ENCODE data around the gene CHD9NB. TPM values are rescaled to one million over a fixed set of nuclear protein-coding genes. Genes with fewer than 3 reads are reported as not detected.
"Not testable (repeated sequence)": the region's sequence is repeated elsewhere in the genome, so short reads cannot be mapped to it uniquely, and the experiment has no call there.

CHD9NB gene
- total RNA-seq, 3 donors from 2014 or later = 1.3 to 16.4 (median 3.3) TPM

GRCh38 chr16:53048139-53048915 is 4.4 kb downstream of the CHD9NB start:
- H3K4me1 ChIP-seq = no peaks in the 10 kb centered on the region
- intact Hi-C loops (cut with DNase I; ENCODE audit: low total_unique reads) = no loop called here
- no peaks in the 10 kb centered on the region for H3K9me3 ChIP-seq
- H3K36me3 ChIP-seq = no peaks in the 10 kb centered on the region
- no peak overlapping the region for H3K4me3 ChIP-seq
- no peak for TF ChIP-seq POLR2A (IDR thresholded peaks at IDR 0.05)
- TF ChIP-seq CTCF (IDR thresholded peaks at IDR 0.05) = no peak
- TF ChIP-seq POLR2AphosphoS5 (IDR thresholded peaks at IDR 0.05) = no peak
- no peaks in the 10 kb centered on the region for H3K27me3 ChIP-seq
- DNase-seq (ENCODE audit: low spot score in 2 of 2) = no peak
- no peak overlapping the region for H3K27ac ChIP-seq

- H3K4me1 ChIP-seq; DNase-seq (ENCODE audit: low spot score in 2 of 2); H3K27me3 ChIP-seq; H3K4me3 ChIP-seq; intact Hi-C loops (cut with DNase I; ENCODE audit: low total_unique reads); H3K9me3 ChIP-seq; H3K36me3 ChIP-seq; H3K27ac ChIP-seq: not testable (repeated sequence)
Measured at GRCh38 chr16:53047515-53047914, 5.2 kb downstream of the CHD9NB start.

GRCh38 chr16:53045341-53046220 is 7.1 kb downstream of the CHD9NB start:
- H3K4me1 ChIP-seq = peaks cover 6 to 12% of the 10 kb centered on the region in 2 donors
- H3K36me3 ChIP-seq = no peaks in the 10 kb centered on the region
- peak overlapping the region; percentile 79 to 89 for H3K27ac ChIP-seq
- TF ChIP-seq CTCF (IDR thresholded peaks at IDR 0.05) (no peak), POLR2AphosphoS5 (IDR thresholded peaks at IDR 0.05) (no peak), POLR2A (IDR thresholded peaks at IDR 0.05) (no peak)
- H3K27me3 ChIP-seq = no peaks in the 10 kb centered on the region
- H3K9me3 ChIP-seq = no peaks in the 10 kb centered on the region
- H3K4me3 ChIP-seq = no peak overlapping the region
- no peak for DNase-seq (ENCODE audit: low spot score in 2 of 2)
- intact Hi-C loops (cut with DNase I; ENCODE audit: low total_unique reads) = no loop called here

- intact Hi-C loops (cut with DNase I; ENCODE audit: low total_unique reads) = no loop called here
- Histone ChIP-seq H3K4me1 (peaks cover 6 to 12% of the 10 kb centered on the region in 2 donors), H3K27me3 (no peaks in the 10 kb centered on the region), H3K27ac (peak overlapping the region; percentile 79 to 89), H3K4me3 (peak overlapping the region in 2 of 3 donors; percentile 50 to 60), H3K36me3 (no peaks in the 10 kb centered on the region), H3K9me3 (no peaks in the 10 kb centered on the region)
- peak in 1 of 2 donors; percentile 64 for DNase-seq (ENCODE audit: low spot score in 2 of 2)
- TF ChIP-seq CTCF (IDR thresholded peaks at IDR 0.05) = no peak
- peak in 1 of 3 donors; percentile 9 for TF ChIP-seq POLR2AphosphoS5 (IDR thresholded peaks at IDR 0.05)
Measured at GRCh38 chr16:53043986-53044601, 8.6 kb downstream of the CHD9NB start.

- no peak for DNase-seq (ENCODE audit: low spot score in 2 of 2)
- no peaks in the 10 kb centered on the region for H3K36me3 ChIP-seq
- intact Hi-C loops (cut with DNase I; ENCODE audit: low total_unique reads) = no loop called here
- H3K9me3 ChIP-seq = no peaks in the 10 kb centered on the region
- H3K27me3 ChIP-seq = no peaks in the 10 kb centered on the region
- H3K4me1 ChIP-seq = peaks cover 6 to 12% of the 10 kb centered on the region in 2 donors
- peak overlapping the region in 2 of 3 donors; percentile 50 to 60 for H3K4me3 ChIP-seq
- TF ChIP-seq CTCF (IDR thresholded peaks at IDR 0.05) (no peak), POLR2AphosphoS5 (IDR thresholded peaks at IDR 0.05) (no peak), POLR2A (IDR thresholded peaks at IDR 0.05) (no peak)
- H3K27ac ChIP-seq = peak overlapping the region; percentile 79 to 89
Measured at GRCh38 chr16:53043428-53043831, 9.3 kb downstream of the CHD9NB start.

Data from breast epithelium (tissue), 4 donors.